HG03442 (cell line): ENCODE results near the gene DUS1L.

Experiments
- ATAC-seq: cut with Tn5 transposase; IDR thresholded peaks from one replicate; pipeline ENCODE4 v1.9.1; 2021; ENCODE audit warnings: mild to moderate bottlenecking, moderate library complexity; ENCODE audit not compliant: unreplicated experiment

DUS1L gene

DNA sequence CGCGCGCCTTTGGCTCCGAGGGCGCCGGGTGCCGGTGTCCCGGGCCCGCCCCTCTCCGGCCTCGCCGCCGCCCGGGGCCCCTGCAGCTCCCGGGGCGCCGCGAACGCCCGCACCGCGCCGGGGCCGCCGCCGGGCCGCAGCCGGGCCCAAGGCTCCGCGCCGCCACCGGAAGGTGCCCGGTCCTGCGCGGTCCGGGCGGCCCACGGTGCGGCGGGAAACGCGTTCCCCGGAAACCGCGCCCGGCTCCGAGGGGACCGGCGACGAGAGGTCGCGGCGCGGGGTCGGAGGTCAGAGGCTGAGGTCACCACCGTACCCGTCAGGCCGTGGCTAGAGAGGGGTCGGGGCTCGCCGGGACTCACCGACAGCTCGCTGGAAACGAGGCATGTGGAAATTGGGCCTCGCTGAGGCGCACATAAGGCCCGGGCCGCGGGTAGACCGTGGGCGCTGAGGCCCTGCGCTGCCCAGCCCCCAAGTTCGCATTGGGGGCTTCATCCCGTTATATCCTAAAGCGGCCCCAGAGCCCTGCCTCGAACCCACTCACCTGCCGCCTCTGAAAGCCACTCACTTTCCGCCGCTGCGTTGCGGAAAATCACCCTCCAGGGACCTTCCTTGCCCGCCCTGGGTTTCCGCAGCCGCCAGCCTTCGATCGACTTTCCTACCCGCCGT lies at the start of gene DUS1L:
Gene DUS1L, minus strand, starts transcription at position 167 of the 666 bp plus-strand sequence. CDS start 745 bp downstream, outside the sequence.
- ATAC-seq: peak; percentile 68

DNA sequence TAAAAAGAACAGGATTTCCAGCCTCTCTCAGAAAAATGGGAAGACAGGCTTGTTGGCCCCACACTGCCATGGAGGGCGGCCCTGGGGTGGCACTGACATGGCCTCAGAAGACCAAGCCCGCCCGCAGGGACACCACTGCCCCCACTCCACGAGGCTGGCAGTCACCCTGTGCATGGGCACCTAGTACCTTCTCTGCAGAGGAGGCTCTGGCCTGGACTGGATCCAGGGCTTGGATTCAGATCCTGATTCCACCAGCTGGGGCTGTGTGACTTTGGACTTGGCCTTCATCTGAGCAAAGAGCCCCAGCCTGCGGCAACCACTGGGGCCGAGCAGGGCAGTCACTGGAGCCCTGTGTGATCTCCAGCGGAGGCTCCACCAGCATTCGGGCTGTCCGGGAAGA lies 49.3 kb upstream of the DUS1L start:
- no peak for ATAC-seq

DNA sequence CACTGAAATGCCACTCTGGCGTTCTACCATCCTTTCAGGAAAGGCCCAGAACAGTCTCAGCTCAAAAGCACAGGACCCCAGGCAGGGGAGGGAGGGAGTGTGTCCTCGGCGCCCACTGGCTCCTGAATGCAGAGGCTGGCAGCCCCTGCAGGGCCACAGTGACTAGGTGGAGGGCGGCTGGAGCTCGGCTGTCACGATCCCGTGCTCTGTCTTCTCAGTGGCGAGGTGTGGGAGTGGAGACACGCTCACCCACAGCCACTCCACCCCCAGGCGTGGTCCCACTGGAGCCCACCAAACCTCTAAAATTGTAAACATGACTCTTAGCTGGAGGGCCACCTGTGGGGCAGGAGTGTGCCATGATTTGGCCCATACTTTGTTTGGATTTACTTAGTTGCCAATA lies 48.8 kb upstream of the DUS1L start:
- no peak for ATAC-seq

DNA sequence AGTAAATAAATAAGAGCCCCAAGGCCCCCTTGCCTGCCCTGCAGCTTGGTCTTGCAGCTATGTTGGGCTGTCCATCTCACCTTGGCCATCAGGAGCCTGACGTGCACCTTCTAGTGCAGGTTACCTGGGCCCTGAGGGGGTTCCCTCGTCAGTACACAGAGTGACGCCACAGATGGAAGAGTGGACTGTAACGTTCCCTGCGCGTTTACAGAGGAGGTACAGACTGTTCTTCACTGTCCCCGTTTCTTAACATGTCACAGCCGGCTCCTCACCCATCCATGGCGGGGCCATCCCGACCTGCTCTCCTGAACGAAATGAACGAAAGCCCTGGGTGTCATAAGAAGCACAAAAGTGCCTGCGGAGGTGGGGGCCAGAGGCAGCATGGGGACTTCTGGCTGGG lies 48.3 kb upstream of the DUS1L start:
- ATAC-seq: no peak

DNA sequence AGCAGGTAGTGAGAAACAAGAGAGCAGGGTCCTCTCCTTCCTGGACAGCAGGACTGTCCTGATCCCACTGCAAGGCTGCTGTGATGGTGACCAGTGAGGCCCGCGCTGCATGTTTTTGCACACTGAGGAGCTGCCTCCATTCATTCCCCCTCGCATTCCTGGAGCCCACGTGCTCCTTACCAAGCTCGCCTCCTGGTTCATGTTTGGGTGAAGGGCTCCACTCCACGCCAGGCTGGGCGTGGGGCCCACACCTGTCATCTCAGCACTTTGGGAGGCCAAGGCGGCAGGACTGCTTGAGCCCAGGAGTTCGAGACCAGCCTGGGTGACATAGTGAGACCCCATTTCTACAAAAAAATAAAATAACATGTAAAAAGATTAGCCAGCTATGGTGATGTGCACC lies 47.8 kb upstream of the DUS1L start:
- no peak for ATAC-seq

DNA sequence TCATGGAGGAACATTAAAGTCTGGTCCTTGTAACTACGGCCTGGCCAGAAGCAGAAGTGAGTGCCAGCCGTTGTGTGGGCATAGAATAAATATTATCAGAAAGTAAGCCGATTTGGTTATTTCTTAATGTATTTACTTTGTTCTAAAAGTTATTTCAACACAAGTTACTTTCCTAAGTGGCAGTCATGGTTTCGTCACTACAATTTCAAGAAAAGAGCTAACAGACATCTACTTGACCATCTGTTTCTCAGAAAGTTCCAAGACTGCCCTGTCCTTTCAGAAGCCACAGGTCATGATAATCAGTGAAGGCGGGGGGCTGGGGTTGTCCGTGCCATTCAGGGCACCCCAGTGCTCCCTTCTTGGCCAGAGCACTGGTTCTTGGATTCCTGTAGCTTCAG lies 47.3 kb upstream of the DUS1L start:
- no peak for ATAC-seq

DNA sequence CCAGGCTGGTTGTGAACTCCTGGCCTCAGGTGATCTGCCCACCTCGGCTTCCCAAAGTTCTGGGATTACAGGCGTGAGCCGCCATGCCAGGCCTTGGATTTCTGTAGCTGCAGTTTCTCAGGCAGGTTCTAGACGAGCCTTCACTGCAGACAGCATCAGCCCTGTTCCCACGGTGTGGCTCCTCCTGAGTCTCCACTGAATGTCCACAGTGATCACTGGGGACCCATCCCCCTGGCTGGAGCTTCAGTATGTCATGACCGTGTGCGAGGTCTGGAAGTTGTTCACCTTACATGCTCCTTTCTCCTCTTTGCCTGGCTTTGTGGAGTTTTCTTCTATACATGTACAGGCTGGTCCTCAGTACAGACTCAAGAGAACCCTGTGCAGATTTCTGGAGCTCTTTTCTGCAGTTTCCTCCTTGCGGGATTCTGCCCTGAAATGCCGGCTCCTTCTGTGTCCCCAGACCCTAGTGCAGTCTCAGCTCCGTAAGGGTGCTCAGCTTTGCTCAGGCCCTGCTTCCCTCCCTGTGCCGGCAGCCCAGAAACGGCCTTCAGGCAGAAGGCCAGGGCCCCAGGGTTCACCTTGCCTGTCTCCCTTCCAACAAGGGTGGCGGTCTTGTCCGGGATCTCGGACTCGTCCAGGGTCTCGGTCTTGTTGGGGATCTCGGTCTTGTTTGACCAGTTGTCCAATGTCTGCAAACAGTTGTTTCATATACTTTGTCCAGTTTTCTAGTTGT lies 46.7 kb upstream of the DUS1L start:
- no peak for ATAC-seq

DNA sequence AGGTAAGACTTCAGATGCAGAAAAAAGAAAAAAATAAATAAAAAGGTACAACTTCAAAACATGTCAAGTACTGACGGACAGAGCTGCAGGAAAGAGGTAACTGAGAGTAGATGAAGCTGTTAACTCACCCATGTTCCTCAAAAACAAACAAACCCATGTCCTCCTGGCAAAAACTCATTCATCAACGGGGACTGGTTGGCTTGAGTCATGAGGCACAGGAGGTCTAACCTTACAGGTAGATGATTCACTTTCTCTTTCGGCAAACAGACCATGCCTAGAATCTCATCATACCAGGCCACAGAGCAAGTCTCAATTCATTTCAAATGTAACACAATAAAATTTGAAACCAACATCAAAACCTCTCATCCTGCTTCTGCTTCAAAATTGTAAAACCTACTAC lies 44.7 kb upstream of the DUS1L start:
- ATAC-seq: no peak

DNA sequence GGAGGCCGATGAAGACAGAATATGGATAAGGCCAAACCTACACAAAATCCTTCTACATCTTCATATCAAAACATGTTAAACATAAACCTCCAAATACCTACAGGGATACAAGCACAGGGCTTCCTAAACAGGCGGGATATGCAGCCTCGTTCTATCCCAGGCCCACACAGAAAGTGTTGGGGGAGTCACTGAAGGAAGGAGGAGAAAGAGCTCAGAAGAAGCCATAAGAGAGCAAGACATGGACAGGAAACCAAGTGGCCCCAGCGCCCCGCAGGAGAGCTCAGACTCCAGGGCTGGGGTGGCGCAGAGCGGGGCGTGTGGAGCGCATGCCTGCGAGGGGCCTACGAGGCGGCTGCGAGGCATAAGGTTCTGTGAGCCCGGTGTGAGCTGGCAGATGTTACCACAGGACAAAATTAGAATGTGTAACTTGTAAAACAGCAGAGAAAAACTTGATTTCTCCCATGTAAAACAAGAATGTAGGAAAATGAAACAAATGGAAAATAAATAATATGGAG lies 43.4 kb upstream of the DUS1L start:
- no peak for ATAC-seq

DNA sequence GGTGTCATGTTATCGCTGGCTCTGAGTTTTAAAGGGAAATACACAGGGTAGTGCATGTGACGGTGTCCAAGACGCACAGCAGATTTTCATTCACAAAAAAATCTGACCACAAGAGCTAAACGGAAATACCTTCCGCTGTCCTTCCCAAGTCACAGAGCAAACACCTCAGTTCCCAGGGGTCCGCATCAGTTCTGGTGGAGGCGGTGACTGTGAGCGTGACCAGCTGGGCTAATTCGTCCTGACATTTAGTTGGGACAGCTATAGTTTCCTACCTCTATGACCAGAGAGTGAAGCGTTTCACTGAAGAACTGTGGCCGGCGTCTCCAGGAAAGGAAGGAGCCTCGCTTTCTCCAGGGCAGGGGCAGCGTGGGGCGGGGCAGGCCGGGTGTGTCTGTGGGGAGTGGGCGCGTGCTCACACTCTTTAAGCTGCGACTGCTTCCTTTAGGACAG lies 42.9 kb upstream of the DUS1L start:
- ATAC-seq: no peak

DNA sequence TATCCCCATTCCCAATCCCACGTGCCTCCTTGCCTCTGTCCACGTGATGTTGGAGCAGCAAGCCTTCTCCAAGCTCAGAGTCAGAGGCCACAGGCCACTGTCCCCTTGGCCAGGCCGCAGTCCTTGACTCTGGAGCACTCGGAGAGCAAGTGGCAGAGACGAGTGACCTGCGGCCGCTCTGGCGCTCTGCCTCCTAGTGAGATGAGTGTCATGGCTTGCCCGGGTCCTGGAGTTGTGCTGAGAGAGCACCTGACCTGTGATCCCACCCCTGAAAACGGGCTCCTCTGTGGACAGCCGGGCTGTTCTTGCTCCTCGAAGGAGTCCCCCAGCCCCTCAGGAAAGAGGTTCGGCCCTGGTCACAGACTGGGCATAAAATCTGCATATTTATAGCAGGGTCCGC lies 42.4 kb upstream of the DUS1L start:
- no peak for ATAC-seq

DNA sequence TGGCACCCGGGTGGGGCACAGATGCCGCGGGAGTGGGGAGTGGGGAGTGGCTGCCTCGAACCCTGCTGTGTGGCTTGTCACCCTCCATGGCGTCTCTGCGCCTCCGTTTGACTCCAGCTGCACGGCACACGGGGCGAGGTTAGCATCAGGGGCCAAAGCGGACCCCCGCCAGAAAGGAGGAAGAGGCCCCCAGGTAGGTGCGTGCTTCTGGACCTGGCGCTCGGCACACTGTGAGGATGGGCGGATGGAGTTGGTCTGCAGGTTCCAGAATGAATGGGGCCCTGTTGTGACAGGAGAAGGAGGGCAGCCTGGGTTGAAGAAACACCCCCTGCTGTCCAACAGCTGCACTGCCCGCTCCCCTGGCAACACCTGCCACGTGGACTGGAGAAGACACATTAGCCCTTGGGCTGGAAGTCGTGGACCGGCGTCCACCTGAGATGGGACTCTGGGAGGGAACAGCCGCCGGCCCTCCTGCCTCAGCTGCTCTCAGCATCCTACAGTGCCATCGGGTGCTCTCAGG lies 41.8 kb upstream of the DUS1L start:
- ATAC-seq: no peak

DNA sequence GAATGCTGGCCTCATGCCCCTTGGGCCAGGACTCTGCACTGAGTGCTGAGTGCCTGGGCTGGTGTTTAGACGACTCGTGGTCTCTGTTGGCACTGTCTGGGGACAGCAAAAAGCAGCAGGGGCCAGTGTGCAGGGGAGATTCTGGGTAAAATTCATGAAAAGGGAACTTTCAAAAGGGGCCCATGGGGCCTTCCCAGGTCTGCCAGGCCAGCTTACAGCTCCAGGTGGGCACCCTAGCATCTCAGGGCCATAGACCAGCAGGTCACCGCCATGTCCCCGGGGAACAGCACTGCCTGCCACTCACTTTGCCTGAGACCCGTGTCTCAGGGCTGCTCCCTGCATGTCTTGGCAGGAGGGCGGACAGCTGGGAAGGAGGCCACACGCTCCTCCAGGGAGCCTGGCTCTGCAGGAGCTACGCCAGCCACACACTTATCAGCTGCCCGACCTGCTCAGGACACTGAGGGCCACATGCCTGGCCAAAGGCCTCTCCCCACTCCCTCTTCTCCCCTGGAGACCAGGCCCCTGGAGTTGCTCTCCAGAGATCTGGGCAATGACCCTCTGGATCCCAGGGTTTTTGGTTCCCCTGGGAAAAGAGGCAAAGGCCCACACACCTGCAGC lies 41.2 kb upstream of the DUS1L start:
- no peak for ATAC-seq

DNA sequence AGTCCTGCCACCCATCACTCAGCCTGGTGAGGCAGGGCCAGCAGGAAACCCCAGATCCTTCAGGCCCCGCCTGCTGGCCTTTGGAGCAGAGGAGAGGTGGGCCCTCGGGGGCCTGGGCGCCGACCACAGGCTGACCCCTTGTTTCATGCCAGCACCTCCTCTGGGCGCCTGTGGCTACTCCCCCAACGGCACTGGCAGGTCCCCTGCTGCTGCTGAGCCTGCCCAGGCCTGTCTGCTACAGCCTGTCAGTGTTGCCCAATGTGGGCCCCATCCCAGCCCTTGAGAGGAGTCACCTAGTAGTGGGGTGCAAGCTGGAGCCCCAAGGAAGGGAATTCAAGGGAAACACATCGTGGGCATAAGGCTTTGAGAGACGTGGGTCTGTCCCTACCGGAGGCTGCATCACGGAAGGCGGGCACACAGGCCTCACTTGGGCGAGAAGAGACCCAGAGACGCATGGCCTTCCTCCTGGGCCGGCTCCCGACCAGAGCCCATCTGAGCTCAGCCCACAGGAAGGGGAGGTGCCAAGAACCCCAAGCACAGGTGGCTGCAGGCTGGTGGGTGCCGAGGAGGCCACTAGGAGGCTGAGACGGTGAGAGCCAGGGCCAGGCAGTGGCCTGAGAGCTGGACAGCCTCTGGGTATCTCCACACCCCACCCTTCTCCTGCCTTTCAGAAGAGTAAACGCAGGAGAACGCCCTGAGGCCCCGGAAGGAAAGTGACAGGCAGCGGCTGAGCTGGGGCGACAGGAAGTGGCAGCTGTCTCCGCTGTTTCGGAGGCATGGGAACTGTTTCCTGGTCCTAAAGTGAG lies 40.5 kb upstream of the DUS1L start:
- ATAC-seq: peak; percentile 68

DNA sequence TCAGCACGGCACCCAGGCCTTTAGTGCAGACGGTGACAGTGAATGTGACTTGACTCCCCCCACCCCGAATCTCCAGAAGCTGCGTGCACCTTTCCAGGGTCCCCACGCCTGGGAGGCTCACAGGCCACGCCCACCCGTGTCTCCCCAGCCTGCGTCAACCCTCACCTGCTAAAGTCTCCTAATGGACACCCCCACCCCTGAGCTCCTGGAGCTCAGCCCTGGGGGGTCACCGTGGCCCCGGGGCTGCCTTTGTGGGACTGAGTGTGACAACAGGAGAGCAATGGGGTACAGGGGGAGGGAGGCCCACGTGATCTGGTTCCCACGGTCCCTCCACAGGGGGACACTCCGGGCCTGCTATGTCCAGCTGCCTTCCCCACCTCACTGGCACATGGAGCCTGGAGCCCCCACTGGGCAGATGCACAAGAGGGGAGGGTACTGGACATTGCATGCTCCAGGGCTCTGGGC lies 39.8 kb upstream of the DUS1L start:
- no peak for ATAC-seq

DNA sequence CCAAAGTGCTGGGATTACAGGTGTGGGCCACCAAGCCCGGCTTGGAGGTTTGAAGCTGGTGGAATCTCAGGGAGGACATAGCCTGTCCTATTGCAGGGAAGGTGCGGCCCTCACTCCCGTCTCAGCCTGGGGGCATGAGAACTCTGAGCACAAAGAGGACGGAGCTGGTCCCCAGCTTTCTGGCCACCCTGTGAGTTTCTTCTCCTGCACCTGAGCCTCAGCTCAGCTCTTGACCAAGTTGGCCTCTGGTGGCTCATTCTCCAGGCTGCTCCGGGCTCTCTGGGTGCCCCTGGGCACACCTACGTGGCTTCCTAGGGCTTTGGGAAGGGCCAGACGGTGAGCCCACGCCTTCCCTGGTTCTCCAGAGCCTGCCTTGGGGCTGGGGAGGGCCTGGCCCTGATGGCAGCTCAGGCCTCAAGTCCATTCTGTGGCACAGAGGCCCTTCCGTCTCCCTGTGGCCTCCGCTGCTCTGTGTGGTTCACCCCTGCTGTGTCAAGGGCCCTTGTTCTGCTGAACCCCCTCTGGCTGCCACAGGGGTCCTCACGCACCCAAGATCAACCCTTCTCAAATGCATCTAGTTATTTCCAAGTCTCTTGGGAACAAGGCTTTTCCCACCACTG lies 39.3 kb upstream of the DUS1L start:
- no peak for ATAC-seq

DNA sequence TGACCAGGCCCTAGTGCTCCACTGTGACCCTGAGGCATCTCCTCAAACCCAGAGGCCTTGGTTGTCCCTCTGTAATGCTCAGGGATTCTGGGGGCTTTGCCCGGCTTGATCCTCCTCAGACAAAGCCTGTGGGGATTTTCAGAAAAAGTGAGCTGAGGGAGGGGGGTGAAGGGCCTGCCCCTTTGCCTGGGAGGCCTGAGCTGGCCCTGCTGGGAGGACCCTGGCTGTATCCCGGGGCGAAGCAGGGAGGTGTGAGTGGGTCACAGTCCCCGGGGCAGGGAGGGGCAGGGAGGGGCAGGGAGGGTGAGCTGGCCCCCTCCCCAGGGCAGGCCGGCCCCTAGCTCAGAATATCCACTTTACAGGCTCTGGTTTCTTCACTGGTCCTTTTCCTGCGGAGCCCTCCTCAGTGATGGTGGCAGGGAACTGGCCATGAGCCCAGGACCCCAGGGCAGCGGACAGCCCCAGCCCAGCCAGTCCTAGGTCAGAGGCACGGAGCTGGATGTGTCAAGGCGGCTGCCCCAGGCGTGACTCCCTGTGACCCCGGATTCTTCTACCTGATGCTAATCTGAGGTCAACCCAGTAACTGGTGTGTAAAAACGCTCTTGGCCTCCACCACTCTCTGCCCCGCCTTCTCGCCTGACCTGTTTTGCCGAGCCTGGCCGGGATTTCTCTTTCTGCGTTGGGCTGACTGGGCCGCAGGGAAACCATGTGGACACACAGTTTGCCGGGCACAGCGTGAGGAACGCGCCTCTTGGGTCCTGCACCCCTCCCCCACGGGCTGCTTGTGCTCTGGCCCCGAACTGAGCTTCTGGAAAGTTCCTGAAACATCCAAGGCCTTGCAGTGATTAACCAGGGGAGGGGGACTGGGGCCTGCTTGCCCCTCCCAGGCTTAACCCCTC lies 38.2 kb upstream of the DUS1L start:
- no peak for ATAC-seq

DNA sequence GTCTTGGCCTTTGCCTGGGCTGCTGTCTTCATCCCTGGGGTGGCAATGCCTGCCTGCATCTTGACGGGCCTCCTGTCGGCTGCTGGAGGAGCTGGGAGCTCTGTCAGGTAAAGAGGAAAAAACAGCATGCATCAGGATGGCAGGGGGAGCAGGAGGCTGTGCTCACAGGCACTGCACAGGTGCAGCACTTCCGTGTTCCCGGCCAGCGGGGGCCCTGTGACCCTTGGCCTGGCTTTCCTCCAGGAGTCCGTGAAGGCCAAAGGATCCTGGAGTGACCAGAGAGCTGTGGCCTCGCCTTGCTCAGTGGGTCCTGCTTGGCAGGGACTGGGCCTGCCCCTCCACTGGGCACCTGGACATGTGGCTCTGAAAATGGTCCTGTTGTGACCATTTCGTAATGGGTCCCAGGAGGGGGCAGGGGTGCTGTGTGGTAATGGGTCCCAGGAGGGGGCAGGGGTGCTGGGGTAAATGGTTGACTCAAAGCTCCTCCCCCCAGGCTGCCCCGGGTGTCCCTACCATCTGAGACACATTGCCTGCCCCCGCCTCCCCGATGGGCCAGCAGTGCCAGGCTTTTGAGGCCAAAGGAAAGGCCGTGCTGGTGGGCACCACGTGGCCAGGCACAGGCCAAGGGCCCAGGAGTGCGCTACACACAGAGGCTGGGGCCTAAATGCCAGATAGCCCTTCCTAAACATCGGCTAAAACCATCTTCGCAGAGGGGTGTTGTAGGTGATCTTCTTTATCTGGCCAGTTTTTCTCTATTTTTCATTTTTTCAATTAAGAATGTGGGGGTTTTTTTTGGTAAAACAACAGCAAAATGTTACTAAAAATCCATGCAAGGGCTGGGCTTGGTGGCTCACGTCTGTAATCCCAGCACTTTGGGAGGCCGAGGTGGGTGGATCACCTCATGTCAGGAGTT lies 36.4 kb upstream of the DUS1L start:
- no peak for ATAC-seq
